ENCODE measurements around the gene GGT6.
A peak's percentile ranks its signal among the peaks of the same experiment; 100 is the strongest.

Gene GGT6

GRCh38 chr17:4573669-4574068, 13.3 kb upstream of the GGT6 start:
- peak; percentile 80 for DNase-seq

- no peak for DNase-seq
Observed at GRCh38 chr17:4573115-4573514, 12.7 kb upstream of the GGT6 start.

GRCh38 chr17:4572131-4572530, 11.8 kb upstream of the GGT6 start:
- no peak for DNase-seq

- no peak for DNase-seq
Observed at GRCh38 chr17:4569591-4569990, 9.2 kb upstream of the GGT6 start.

GRCh38 chr17:4566785-4567184, 6.4 kb upstream of the GGT6 start:
- peak; percentile 63 for DNase-seq

- DNase-seq = peak; percentile 62
Observed at GRCh38 chr17:4565209-4566141, 5.1 kb upstream of the GGT6 start.

GRCh38 chr17:4562015-4562969, 1.9 kb upstream of the GGT6 start:
- no peak for DNase-seq

- DNase-seq = no peak
Observed at GRCh38 chr17:4560837-4561256, 470 bp upstream of the GGT6 start.

- no peak for DNase-seq
Observed at GRCh38 chr17:4559966-4560365, 411 bp downstream of the GGT6 start.

- no peak for DNase-seq
Observed at GRCh38 chr17:4559139-4559791, 1.1 kb downstream of the GGT6 start.

- DNase-seq = no peak
Observed at GRCh38 chr17:4558347-4558971, 1.9 kb downstream of the GGT6 start.

GRCh38 chr17:4557626-4558346, 2.6 kb downstream of the GGT6 start:
- no peak for DNase-seq

- DNase-seq = no peak
Observed at GRCh38 chr17:4556996-4557395, 3.4 kb downstream of the GGT6 start.

GRCh38 chr17:4555873-4556759, 4.3 kb downstream of the GGT6 start:
- no peak for DNase-seq

- peak; percentile 98 for DNase-seq
Observed at GRCh38 chr17:4554997-4555799, 5.2 kb downstream of the GGT6 start, which contains the start of gene MYBBP1A. Gene MYBBP1A, minus strand, starts transcription at chr17:4555384. Its CDS starts 60 bp downstream, at chr17:4555324.

- DNase-seq = no peak
Observed at GRCh38 chr17:4554441-4554996, 5.9 kb downstream of the GGT6 start.

- no peak for DNase-seq
Observed at GRCh38 chr17:4553669-4554068, 6.7 kb downstream of the GGT6 start.

- DNase-seq = no peak
Observed at GRCh38 chr17:4551796-4552525, 8.4 kb downstream of the GGT6 start.

- no peak for DNase-seq
Observed at GRCh38 chr17:4551141-4551540, 9.2 kb downstream of the GGT6 start.

Data from stimulated activated CD4-positive, alpha-beta T cell treated with anti-CD3 and anti-CD28 coated beads, Interleukin-4, amount 100 ng/mL, for 24 hours (primary cell).